ENCODE results near the gene PTTG1IP2.

Gene PTTG1IP2

DNA sequence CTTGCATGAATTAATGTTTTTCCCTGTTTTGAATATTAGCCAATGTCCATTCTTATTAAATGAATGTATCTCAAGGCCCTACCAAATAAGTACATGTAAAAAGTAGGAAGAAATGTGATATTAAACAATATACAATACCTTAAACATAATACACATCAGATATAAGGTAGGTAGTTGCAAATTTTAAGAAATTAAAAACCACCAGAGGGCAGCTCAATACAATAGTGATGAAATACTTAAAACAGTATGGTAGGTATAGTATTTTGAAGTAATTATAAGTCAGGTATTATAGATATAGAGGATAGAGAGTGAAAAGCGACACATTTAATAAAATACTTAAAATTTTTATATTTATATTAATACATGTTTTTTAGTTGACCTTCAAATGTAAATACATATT, 83.1 kb downstream of the PTTG1IP2 start:
- in situ Hi-C loops (cut with MboI; ENCODE audit: low sequenced_read_pairs) = no loop called here

DNA sequence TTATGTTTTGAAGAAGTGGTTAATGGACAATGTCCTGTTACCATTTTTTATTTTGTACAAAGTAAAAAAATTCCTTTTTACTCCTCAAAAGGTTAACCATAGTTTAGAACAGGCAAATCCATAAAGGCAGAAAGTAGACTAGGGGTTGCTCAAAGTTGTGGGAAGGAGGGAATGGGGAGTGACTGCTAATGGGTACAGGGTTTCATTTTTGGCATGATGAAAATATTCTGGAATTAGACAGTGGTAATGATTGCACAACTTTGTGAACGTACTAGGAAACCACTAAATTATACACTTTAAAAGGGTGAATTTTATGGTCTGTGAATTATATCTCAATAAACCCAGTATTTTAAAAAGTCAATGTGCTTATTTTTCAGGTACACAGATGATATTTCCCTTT, 91.3 kb downstream of the PTTG1IP2 start:
- in situ Hi-C loops (cut with MboI; ENCODE audit: low sequenced_read_pairs) = no loop called here
